Measurements from ENCODE around the gene WFDC1. TPM values are rescaled to one million over a fixed set of nuclear protein-coding genes. Genes with fewer than 3 reads are reported as not detected.

Gene WFDC1
- polyA plus RNA-seq, 1 experiment: 19.9 TPM

- TF ChIP-seq CTCF (IDR thresholded peaks at IDR 0.05; ENCODE audit: low read depth, low read length): no peak
- Histone ChIP-seq H3K27ac (ENCODE audit: low read depth, low read length) (no peak overlapping the region), H3K27me3 (ENCODE audit: control insufficient read depth, insufficient read depth, low read length) (peaks cover 9% of the 10 kb centered on the region), H3K4me3 (ENCODE audit: low read depth, low read length) (no peak overlapping the region), H3K9me3 (ENCODE audit: control insufficient read depth, insufficient read depth, low read length) (no peaks in the 10 kb centered on the region)
- no peak for DNase-seq (ENCODE audit: low read depth, low spot score)
- POLR2A ChIA-PET: no interaction called here
- CTCF ChIA-PET: interaction anchor here (0.9 to 2.0 kb wide), 2 partner anchors 50 to 158 kb away, joined by 3 to 7 read pairs; no protein-coding TSS in a partner anchor
Observed at GRCh38 chr16:84326545-84326944, 31.9 kb downstream of the WFDC1 start.

- Histone ChIP-seq H3K27ac (ENCODE audit: low read depth, low read length) (no peak overlapping the region), H3K4me3 (ENCODE audit: low read depth, low read length) (no peak overlapping the region), H3K9me3 (ENCODE audit: control insufficient read depth, insufficient read depth, low read length) (no peaks in the 10 kb centered on the region), H3K27me3 (ENCODE audit: control insufficient read depth, insufficient read depth, low read length) (no peaks in the 10 kb centered on the region)
- POLR2A ChIA-PET: no interaction called here
- CTCF ChIA-PET: no interaction called here
- TF ChIP-seq CTCF (IDR thresholded peaks at IDR 0.05; ENCODE audit: low read depth, low read length): no peak
- no peak for DNase-seq (ENCODE audit: low read depth, low spot score)
Observed at GRCh38 chr16:84327926-84328505, 33.3 kb downstream of the WFDC1 start.

GRCh38 chr16:84329016-84329415, 34.3 kb downstream of the WFDC1 start:
- DNase-seq (ENCODE audit: low read depth, low spot score): no peak
- ChIA-PET CTCF (no interaction called here), POLR2A (no interaction called here)
- Histone ChIP-seq H3K9me3 (ENCODE audit: control insufficient read depth, insufficient read depth, low read length) (no peaks in the 10 kb centered on the region), H3K4me3 (ENCODE audit: low read depth, low read length) (no peak overlapping the region), H3K27ac (ENCODE audit: low read depth, low read length) (no peak overlapping the region), H3K27me3 (ENCODE audit: control insufficient read depth, insufficient read depth, low read length) (peaks cover 3% of the 10 kb centered on the region)
- no peak for TF ChIP-seq CTCF (IDR thresholded peaks at IDR 0.05; ENCODE audit: low read depth, low read length)

- H3K27ac ChIP-seq (ENCODE audit: low read depth, low read length): no peak overlapping the region
- H3K9me3 ChIP-seq (ENCODE audit: control insufficient read depth, insufficient read depth, low read length): no peaks in the 10 kb centered on the region
- ChIA-PET POLR2A (no interaction called here), CTCF (interaction anchor here (0.8 kb wide), 1 partner anchor 23 kb away, joined by 3 read pairs; no protein-coding TSS in a partner anchor)
- H3K4me3 ChIP-seq (ENCODE audit: low read depth, low read length): no peak overlapping the region
- peaks cover 3% of the 10 kb centered on the region for H3K27me3 ChIP-seq (ENCODE audit: control insufficient read depth, insufficient read depth, low read length)
- no peak for TF ChIP-seq CTCF (IDR thresholded peaks at IDR 0.05; ENCODE audit: low read depth, low read length)
- no peak for DNase-seq (ENCODE audit: low read depth, low spot score)
Observed at GRCh38 chr16:84329843-84330684, 35.4 kb downstream of the WFDC1 start.

- no peak overlapping the region for H3K4me3 ChIP-seq (ENCODE audit: low read depth, low read length)
- TF ChIP-seq CTCF (IDR thresholded peaks at IDR 0.05; ENCODE audit: low read depth, low read length): no peak
- peaks cover 3% of the 10 kb centered on the region for H3K27me3 ChIP-seq (ENCODE audit: control insufficient read depth, insufficient read depth, low read length)
- CTCF ChIA-PET: interaction anchor here (0.8 to 1.8 kb wide), 2 partner anchors 23 to 144 kb away, joined by 3 to 4 read pairs; partner anchors contain the start of gene TAF1C
- H3K27ac ChIP-seq (ENCODE audit: low read depth, low read length): no peak overlapping the region
- DNase-seq (ENCODE audit: low read depth, low spot score): no peak
- POLR2A ChIA-PET: no interaction called here
- no peaks in the 10 kb centered on the region for H3K9me3 ChIP-seq (ENCODE audit: control insufficient read depth, insufficient read depth, low read length)
Observed at GRCh38 chr16:84330685-84331050, 36.0 kb downstream of the WFDC1 start.

Measured in AG04450 (cell line).